ENCODE data around the gene SLC9A9.

SLC9A9 gene

GRCh38 chr3:143244516-143245063, 603.7 kb downstream of the SLC9A9 start:
- no peak for DNase-seq (ENCODE audit: low read depth)

GRCh38 chr3:143243686-143244085, 604.6 kb downstream of the SLC9A9 start:
- no peak for DNase-seq (ENCODE audit: low read depth)

- DNase-seq (ENCODE audit: low read depth) = no peak
Observed at GRCh38 chr3:143242691-143243090, 605.6 kb downstream of the SLC9A9 start.

- no peak for DNase-seq (ENCODE audit: low read depth)
Observed at GRCh38 chr3:143242101-143242500, 606.2 kb downstream of the SLC9A9 start.

GRCh38 chr3:143241481-143241951, 606.8 kb downstream of the SLC9A9 start:
- peak; percentile 84 for DNase-seq (ENCODE audit: low read depth)

- peak; percentile 35 for DNase-seq (ENCODE audit: low read depth)
Observed at GRCh38 chr3:143240886-143241285, 607.4 kb downstream of the SLC9A9 start.

- DNase-seq (ENCODE audit: low read depth) = peak; percentile 42
Observed at GRCh38 chr3:143239031-143239430, 609.2 kb downstream of the SLC9A9 start.

- no peak for DNase-seq (ENCODE audit: low read depth)
Observed at GRCh38 chr3:143237077-143237627, 611.1 kb downstream of the SLC9A9 start.

GRCh38 chr3:143236226-143236964, 611.9 kb downstream of the SLC9A9 start:
- DNase-seq (ENCODE audit: low read depth) = no peak

GRCh38 chr3:143235614-143236204, 612.6 kb downstream of the SLC9A9 start:
- DNase-seq (ENCODE audit: low read depth) = no peak

GRCh38 chr3:143234526-143234925, 613.7 kb downstream of the SLC9A9 start:
- DNase-seq (ENCODE audit: low read depth) = no peak

GRCh38 chr3:143232981-143233380, 615.3 kb downstream of the SLC9A9 start:
- DNase-seq (ENCODE audit: low read depth) = no peak

GRCh38 chr3:143228405-143228804, 619.9 kb downstream of the SLC9A9 start:
- DNase-seq (ENCODE audit: low read depth) = no peak

- DNase-seq (ENCODE audit: low read depth) = no peak
Observed at GRCh38 chr3:143226678-143227291, 621.5 kb downstream of the SLC9A9 start.

- no peak for DNase-seq (ENCODE audit: low read depth)
Observed at GRCh38 chr3:143224716-143225115, 623.6 kb downstream of the SLC9A9 start.

- DNase-seq (ENCODE audit: low read depth) = no peak
Observed at GRCh38 chr3:143222981-143223380, 625.3 kb downstream of the SLC9A9 start.

- DNase-seq (ENCODE audit: low read depth) = no peak
Observed at GRCh38 chr3:143222505-143222904, 625.8 kb downstream of the SLC9A9 start.

- DNase-seq (ENCODE audit: low read depth) = no peak
Observed at GRCh38 chr3:143221446-143221845, 626.8 kb downstream of the SLC9A9 start.

- DNase-seq (ENCODE audit: low read depth) = no peak
Observed at GRCh38 chr3:143220741-143221140, 627.5 kb downstream of the SLC9A9 start.

- DNase-seq (ENCODE audit: low read depth) = no peak
Observed at GRCh38 chr3:143218166-143218835, 630.0 kb downstream of the SLC9A9 start.

- no peak for DNase-seq (ENCODE audit: low read depth)
Observed at GRCh38 chr3:143217283-143217682, 631.0 kb downstream of the SLC9A9 start.

GRCh38 chr3:143216709-143217182, 631.5 kb downstream of the SLC9A9 start:
- DNase-seq (ENCODE audit: low read depth) = no peak

All from GM04503 (cell line).